Activated CD8-positive, alpha-beta T cell treated with anti-CD3 and anti-CD28 coated beads for 36 hours (primary cell): Measurements from ENCODE around the gene SLC19A1. TPM values are rescaled to one million over a fixed set of nuclear protein-coding genes. Genes with fewer than 3 reads are reported as not detected.
"Not testable (repeated sequence)": the region's sequence is repeated elsewhere in the genome, so short reads cannot be mapped to it uniquely, and the experiment has no call there.

ENCODE experiments used
- ATAC-seq: fragments of 200-7000 bp; cut with Tn5 transposase; one replicate; pipeline ENCODE4 v1.10.0; 2021; ENCODE audit warnings: mild to moderate bottlenecking, moderate library complexity
- CTCF ChIA-PET: fragments of 350-600 bp; sonication (Branson Sonifier 250); formaldehyde crosslinking; loops from one replicate; lab custom pipeline; 2021; ENCODE audit warnings: antibody characterized with exemption; lab: Charles Lee
- POLR2A ChIA-PET: fragments of 350-600 bp; sonication (Branson Sonifier 250); formaldehyde crosslinking; loops from one replicate; lab custom pipeline; 2021; ENCODE audit warnings: antibody characterized with exemption; lab: Charles Lee
- DNase-seq: peaks from one replicate; pipeline ENCODE4 v3.0.0-alpha.2; 2020
- H3K27ac Mint-ChIP-seq: one replicate; pipeline ENCODE4 v1.8.0; 2021; ENCODE audit warnings: mild to moderate bottlenecking, mixed read lengths
- H3K27me3 Mint-ChIP-seq: one replicate; pipeline ENCODE4 v1.8.0; 2021; ENCODE audit warnings: mixed read lengths
- H3K36me3 Mint-ChIP-seq: one replicate; pipeline ENCODE4 v1.8.0; 2021; ENCODE audit warnings: low read depth, mixed read lengths
- H3K4me1 Mint-ChIP-seq: one replicate; pipeline ENCODE4 v1.8.0; 2021; ENCODE audit warnings: low read depth, mixed read lengths
- H3K4me3 Mint-ChIP-seq: one replicate; pipeline ENCODE4 v1.8.0; 2021; ENCODE audit warnings: mild to moderate bottlenecking, moderate library complexity, mixed read lengths
- H3K9me3 Mint-ChIP-seq: one replicate; pipeline ENCODE4 v1.8.0; 2021; ENCODE audit warnings: mixed read lengths
- intact Hi-C: fragments of 100-400 bp; cut with micrococcal nuclease; formaldehyde crosslinking; loops from one replicate; pipeline ENCODE4 v1.10.0; 2022
- total RNA-seq, 2 experiments: library from RNA; stranded (reverse); gene quantifications; one replicate each; pipeline ENCODE4 v1.2.3, GENCODE V29; 2021
- TF ChIP-seq, protein P1 (sequence below): fragments of 200-600 bp; IDR thresholded peaks from one replicate; pipeline ENCODE4 v1.8.0; 2022; ENCODE audit warnings: antibody characterized with exemption, mild to moderate bottlenecking

The SLC19A1 gene
- total RNA-seq, 2 experiments from 2014 or later = 40.1 to 46.1 TPM

DNA sequence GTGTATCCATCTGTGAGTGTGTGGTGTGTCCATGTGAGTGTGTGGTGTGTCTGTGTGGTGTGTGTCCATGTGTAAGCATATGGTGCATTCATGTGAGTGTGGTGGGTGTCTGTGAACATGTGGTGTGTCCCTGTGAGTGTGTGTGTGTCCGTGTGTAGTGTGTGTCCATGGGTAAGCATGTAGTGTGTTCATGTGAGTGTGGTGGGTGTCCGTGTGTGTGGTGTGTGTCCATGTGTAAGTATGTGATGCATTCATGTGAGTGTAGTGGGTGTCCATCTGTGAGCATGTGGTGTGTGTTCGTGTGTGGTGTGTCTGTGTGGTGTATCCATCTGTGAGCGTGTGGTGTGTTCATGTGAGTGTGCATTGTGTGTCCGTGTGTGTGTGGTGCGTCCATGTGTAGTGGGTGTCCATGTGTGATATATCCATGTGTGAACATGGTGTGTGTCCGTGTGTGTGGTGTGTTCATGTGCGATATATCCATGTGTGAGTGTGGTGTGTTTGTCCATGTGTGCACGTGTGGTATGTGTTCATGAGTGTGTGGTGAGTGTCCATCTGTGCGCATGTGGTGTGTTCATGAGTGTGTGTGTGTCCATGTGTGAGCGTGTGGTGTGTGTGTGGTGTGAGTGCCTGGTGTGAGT, 12.3 kb downstream of the SLC19A1 start:
- peaks cover 7% of the 10 kb centered on the region for H3K4me1 Mint-ChIP-seq
- no peak overlapping the region for H3K27ac Mint-ChIP-seq
- ATAC-seq = no peak
- POLR2A ChIA-PET = no interaction called here
- no peak for DNase-seq
- CTCF ChIA-PET = no interaction called here
- peaks cover 25% of the 10 kb centered on the region for H3K36me3 Mint-ChIP-seq
- TF ChIP-seq, protein P1, sequence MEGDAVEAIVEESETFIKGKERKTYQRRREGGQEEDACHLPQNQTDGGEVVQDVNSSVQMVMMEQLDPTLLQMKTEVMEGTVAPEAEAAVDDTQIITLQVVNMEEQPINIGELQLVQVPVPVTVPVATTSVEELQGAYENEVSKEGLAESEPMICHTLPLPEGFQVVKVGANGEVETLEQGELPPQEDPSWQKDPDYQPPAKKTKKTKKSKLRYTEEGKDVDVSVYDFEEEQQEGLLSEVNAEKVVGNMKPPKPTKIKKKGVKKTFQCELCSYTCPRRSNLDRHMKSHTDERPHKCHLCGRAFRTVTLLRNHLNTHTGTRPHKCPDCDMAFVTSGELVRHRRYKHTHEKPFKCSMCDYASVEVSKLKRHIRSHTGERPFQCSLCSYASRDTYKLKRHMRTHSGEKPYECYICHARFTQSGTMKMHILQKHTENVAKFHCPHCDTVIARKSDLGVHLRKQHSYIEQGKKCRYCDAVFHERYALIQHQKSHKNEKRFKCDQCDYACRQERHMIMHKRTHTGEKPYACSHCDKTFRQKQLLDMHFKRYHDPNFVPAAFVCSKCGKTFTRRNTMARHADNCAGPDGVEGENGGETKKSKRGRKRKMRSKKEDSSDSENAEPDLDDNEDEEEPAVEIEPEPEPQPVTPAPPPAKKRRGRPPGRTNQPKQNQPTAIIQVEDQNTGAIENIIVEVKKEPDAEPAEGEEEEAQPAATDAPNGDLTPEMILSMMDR = no peak
- H3K27me3 Mint-ChIP-seq = no peaks in the 10 kb centered on the region
- H3K9me3 Mint-ChIP-seq = no peaks in the 10 kb centered on the region
- no peak overlapping the region for H3K4me3 Mint-ChIP-seq
- intact Hi-C loops = no loop called here

GRCh38 chr21:45528981-45529784, 13.1 kb downstream of the SLC19A1 start:
- ChIA-PET CTCF (no interaction called here), POLR2A (no interaction called here)
- Mint-ChIP-seq H3K9me3 (no peaks in the 10 kb centered on the region), H3K4me1 (peaks cover 7% of the 10 kb centered on the region), H3K4me3 (no peak overlapping the region), H3K27ac (no peak overlapping the region), H3K36me3 (peaks cover 25% of the 10 kb centered on the region), H3K27me3 (no peaks in the 10 kb centered on the region)
- DNase-seq = no peak
- ATAC-seq = no peak
- intact Hi-C loops = no loop called here
- TF ChIP-seq, protein P1 = no peak

- TF ChIP-seq, protein P1 = no peak
- DNase-seq = no peak
- ChIA-PET POLR2A (no interaction called here), CTCF (no interaction called here)
- Mint-ChIP-seq H3K27me3 (no peaks in the 10 kb centered on the region), H3K4me3 (no peak overlapping the region), H3K9me3 (no peaks in the 10 kb centered on the region), H3K36me3 (peaks cover 29% of the 10 kb centered on the region), H3K4me1 (peaks cover 6% of the 10 kb centered on the region), H3K27ac (no peak overlapping the region)
- intact Hi-C loops = no loop called here
- no peak for ATAC-seq
These were observed 14.1 kb downstream of the SLC19A1 start for GRCh38 chr21:45528028-45528705.

DNA sequence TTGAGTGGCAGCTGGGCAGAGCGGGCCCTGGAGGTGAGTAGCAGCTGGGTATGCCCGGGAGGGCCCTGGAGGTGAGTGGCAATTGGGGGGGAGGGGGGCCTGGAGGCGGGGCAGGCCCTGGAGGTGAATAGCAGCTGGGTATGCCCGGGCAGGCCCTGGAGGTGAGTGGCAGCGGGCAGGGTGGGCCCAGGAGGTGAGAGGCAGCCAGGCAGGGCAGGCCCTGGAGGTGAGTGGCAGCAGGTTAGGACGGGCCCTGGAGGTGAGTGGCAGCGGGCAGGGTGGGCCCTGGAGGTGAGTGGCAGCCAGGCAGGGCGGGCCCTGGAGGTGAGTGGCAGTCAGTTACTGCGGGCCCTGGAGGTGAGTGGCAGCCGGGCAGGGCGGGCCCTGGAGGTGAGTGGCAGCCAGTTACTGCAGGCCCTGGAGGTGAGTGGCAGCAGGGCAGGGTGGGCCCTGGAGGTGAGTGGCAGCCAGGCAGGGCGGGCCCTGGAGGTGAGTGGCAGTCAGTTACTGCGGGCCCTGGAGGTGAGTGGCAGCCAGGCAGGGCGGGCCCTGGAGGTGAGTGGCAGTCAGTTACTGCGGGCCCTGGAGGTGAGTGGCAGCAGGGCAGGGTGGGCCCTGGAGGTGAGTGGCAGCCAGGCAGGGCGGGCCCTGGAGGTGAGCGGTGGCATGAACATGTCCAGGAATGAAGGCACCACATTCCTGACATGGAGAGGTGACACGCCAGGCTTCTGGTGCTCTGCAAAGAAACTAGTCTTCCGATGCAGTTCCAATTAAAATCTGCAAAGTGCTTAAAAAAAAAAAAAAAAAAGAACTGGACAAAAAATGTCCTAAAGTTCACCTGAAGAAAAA, 14.9 kb downstream of the SLC19A1 start:
- H3K4me1 Mint-ChIP-seq, intact Hi-C loops, CTCF ChIA-PET, H3K27me3 Mint-ChIP-seq, H3K9me3 Mint-ChIP-seq, H3K27ac Mint-ChIP-seq, DNase-seq, H3K4me3 Mint-ChIP-seq, ATAC-seq: not testable (repeated sequence)
- H3K36me3 Mint-ChIP-seq = peaks cover 34% of the 10 kb centered on the region
- POLR2A ChIA-PET = interaction anchor here (0.6 to 1.0 kb wide), 2 partner anchors 12 to 293 kb away, joined by 3 read pairs; no protein-coding TSS in a partner anchor

GRCh38 chr21:45525910-45526306, 16.3 kb downstream of the SLC19A1 start:
- CTCF ChIA-PET = no interaction called here
- POLR2A ChIA-PET = interaction anchor here (0.6 to 1.4 kb wide), 3 partner anchors 13 to 34 kb away, joined by 3 to 4 read pairs (median 3); no protein-coding TSS in a partner anchor
- DNase-seq = no peak
- Mint-ChIP-seq H3K36me3 (peaks cover 43% of the 10 kb centered on the region), H3K9me3 (peaks cover 11% of the 10 kb centered on the region), H3K4me1 (no peaks in the 10 kb centered on the region), H3K27me3 (no peaks in the 10 kb centered on the region), H3K27ac (no peak overlapping the region), H3K4me3 (no peak overlapping the region)
- TF ChIP-seq, protein P1 = no peak
- no peak for ATAC-seq
- intact Hi-C loops = no loop called here
